HepG2 (cell line): ENCODE measurements around the gene RBFOX1. TPM values are rescaled to one million over a fixed set of nuclear protein-coding genes. Genes with fewer than 3 reads are reported as not detected.

Experiments used
- ATAC-seq: fragments of 200-7000 bp; cut with Tn5 transposase; 3 replicates; pipeline ENCODE4 v1.9.1; 2020; ENCODE audit warnings: mild to moderate bottlenecking, moderate library complexity
- BruUV-seq: library from RNA; stranded (reverse); fragments of 400-500 nt; replicated peaks from 2 replicates; lab custom pipeline; 2021; lab: Mats Ljungman, UMichigan
- CTCF ChIA-PET: fragments of 300-600 bp; formaldehyde crosslinking; extraction: SDS; loops from one replicate; lab custom pipeline; 2021; ENCODE audit warnings: low total read pairs, inconsistent platforms, low intra/inter-chr PET ratio; lab: Yijun Ruan, JAX
- POLR2A ChIA-PET: fragments of 350-600 bp; sonication (Branson Sonifier 250); formaldehyde crosslinking; loops from one replicate; lab custom pipeline; 2020; ENCODE audit warnings: antibody characterized with exemption, inconsistent platforms; lab: Yijun Ruan, JAX
- DNase-seq: peaks from one replicate; pipeline ENCODE4 v3.0.0-alpha.2; 2015; ENCODE audit warnings: low spot score
- FAIRE-seq: peaks from 3 replicates; lab custom pipeline; 2011; peaks lifted over from hg19 to GRCh38; lab: Jason Lieb, UNC
- H2AFZ ChIP-seq: one replicate; pipeline ENCODE4 v1.6.1; 2011; ENCODE audit warnings: low read length, inconsistent platforms
- H3K27ac ChIP-seq: fragments of 300-600 bp; 3 replicates; pipeline ENCODE4 v1.8.0; 2011; ENCODE audit warnings: mixed run types, mild to moderate bottlenecking, mixed read lengths, low read length, inconsistent platforms; ENCODE audit not compliant: insufficient read depth; ENCODE audit errors: extremely low read length
- H3K27me3 ChIP-seq, 2 experiments: fragments of 200-600 bp in 1 of 2; 2 replicates in 1 of 2; 3 replicates in 1 of 2; pipeline versions ENCODE4 v1.6.0 to v1.8.0; 2011; ENCODE audit warnings: low read length in 2 of 2, mild to moderate bottlenecking in 2 of 2, moderate library complexity in 2 of 2, inconsistent platforms in 1 of 2; ENCODE audit not compliant: insufficient read depth in 2 of 2, control insufficient read depth in 1 of 2
- H3K36me3 ChIP-seq, 2 experiments: fragments of 200-600 bp in 1 of 2; replicated peaks in 1 of 2; 2 replicates in 1 of 2; 3 replicates in 1 of 2; pipeline versions ENCODE4 v1.5.1 to v1.8.0; 2011; ENCODE audit warnings: low read length in 2 of 2, inconsistent platforms in 1 of 2; ENCODE audit not compliant: insufficient read depth in 2 of 2, control insufficient read depth in 1 of 2
- H3K4me1 ChIP-seq: 2 replicates; pipeline ENCODE4 v1.5.1; 2012; ENCODE audit warnings: low read length, inconsistent platforms; ENCODE audit not compliant: insufficient read depth
- H3K4me2 ChIP-seq: 2 replicates; pipeline ENCODE4 v1.6.0; 2011; ENCODE audit warnings: low read depth, low read length, inconsistent platforms
- H3K4me3 ChIP-seq, 3 experiments: fragments of 200-600 bp in 1 of 3; sonication (generic), shearing (Covaris generic) in 1 of 3; replicated peaks in 1 of 3; 2 replicates each; pipeline ENCODE4 v1.5.1; 2011 to 2016; ENCODE audit warnings: low read length in 3 of 3, inconsistent platforms in 2 of 3, low read depth in 2 of 3, mild to moderate bottlenecking in 2 of 3, control low read depth in 1 of 3, mixed read lengths in 1 of 3; ENCODE audit not compliant: insufficient read depth in 1 of 3
- H3K79me2 ChIP-seq: one replicate; pipeline ENCODE4 v1.6.1; 2011; ENCODE audit warnings: low read length, inconsistent platforms; ENCODE audit not compliant: insufficient read depth
- H3K9ac ChIP-seq: 2 replicates; pipeline ENCODE4 v1.6.0; 2011; ENCODE audit warnings: mild to moderate bottlenecking, low read depth, low read length, inconsistent platforms; ENCODE audit not compliant: insufficient read depth
- H3K9me3 ChIP-seq: 2 replicates; pipeline ENCODE4 v1.5.1; 2012; ENCODE audit warnings: mild to moderate bottlenecking, low read length
- H4K20me1 ChIP-seq: 2 replicates; pipeline ENCODE4 v1.6.0; 2011; ENCODE audit warnings: inconsistent platforms, mild to moderate bottlenecking, low read length, moderate library complexity; ENCODE audit not compliant: insufficient read depth
- KAT8 ChIP-seq: IDR thresholded peaks from 2 replicates; pipeline ENCODE4 v1.6.1; 2016; ENCODE audit warnings: missing genetic modification reagents, missing compliant biosample characterization
- KLF13 ChIP-seq: sonication (generic); formaldehyde crosslinking; IDR thresholded peaks from 2 replicates; pipeline ENCODE4 v1.4.0; 2020; ENCODE audit warnings: mild to moderate bottlenecking, missing genetic modification reagents
- RBAK ChIP-seq: sonication (generic); formaldehyde crosslinking; IDR thresholded peaks from 2 replicates; pipeline ENCODE4 v1.5.1; 2020; ENCODE audit warnings: mild to moderate bottlenecking, missing genetic modification reagents
- THAP11 ChIP-seq: IDR thresholded peaks from 2 replicates; pipeline ENCODE4 v1.6.1; 2016; ENCODE audit warnings: missing biosample characterization, missing genetic modification reagents
- YEATS4 ChIP-seq: sonication (generic); formaldehyde crosslinking; IDR thresholded peaks from 2 replicates; pipeline ENCODE4 v1.4.0; 2020; ENCODE audit warnings: missing genetic modification reagents, borderline replicate concordance
- ZNF780A ChIP-seq: sonication (generic); formaldehyde crosslinking; IDR thresholded peaks from 2 replicates; pipeline ENCODE4 v1.8.0; 2022; ENCODE audit warnings: mild to moderate bottlenecking, missing genetic modification reagents, moderate library complexity
- ZNF891 ChIP-seq: sonication (generic); formaldehyde crosslinking; IDR thresholded peaks from 2 replicates; pipeline ENCODE4 v1.5.0; 2020; ENCODE audit warnings: mild to moderate bottlenecking, missing genetic modification reagents
- WGBS: methylation state at CpG from one replicate; pipeline ENCODE4 v1.1.6; 2017; ENCODE audit warnings: low lambda C conversion rate; 5-methylcytosine and 5-hydroxymethylcytosine counted together
- in situ Hi-C: cut with HindIII; loops from 2 replicates; pipeline ENCODE4 v1.10.0; 2017; ENCODE audit warnings: low pct_unique_long_range_greater_than_20kb; ENCODE audit not compliant: extremely low pct_ligation_motif_present
- intact Hi-C: fragments of 100-400 bp; cut with micrococcal nuclease; formaldehyde crosslinking; loops from one replicate; pipeline ENCODE4 v1.10.0; 2022; ENCODE audit not compliant: unreplicated experiment
- polyA plus RNA-seq, 8 experiments: library from polyadenylated mRNA; depleted of rRNA in 3 of 8; stranded (reverse) in 7 of 8; unstranded in 1 of 8; fragments of >200 nt; fragmentation: Illumina TruSeq in 4 of 8; extraction: Trizol in 4 of 8; gene quantifications; 2 replicates each; pipeline versions ENCODE4 v1.2.1 to v1.2.3, GENCODE V29; 2011 to 2016; ENCODE audit warnings: low read depth in 4 of 8, missing spikeins in 1 of 8, mixed read lengths in 1 of 8; ENCODE audit not compliant: insufficient read depth in 1 of 8
- total RNA-seq, 5 experiments: library from RNA; depleted of rRNA; stranded (reverse); fragments of >200 nt; fragmentation: Illumina TruSeq; extraction: Trizol; gene quantifications; 2 replicates each; pipeline ENCODE4 v1.2.3, GENCODE V29; 2016; ENCODE audit warnings: low read depth in 1 of 5
- TF ChIP-seq, protein P1 (sequence below): fragments of 450-650 bp; IDR thresholded peaks from 2 replicates; pipeline ENCODE4 v1.6.1; 2016
- TF ChIP-seq, protein P2 (sequence below): IDR thresholded peaks from 2 replicates; pipeline ENCODE4 v1.6.1; 2016; ENCODE audit warnings: mild to moderate bottlenecking, missing biosample characterization, missing genetic modification reagents
- TF ChIP-seq, protein P3 (sequence below): sonication (generic); formaldehyde crosslinking; IDR thresholded peaks from 2 replicates; pipeline ENCODE4 v1.5.1; 2020; ENCODE audit warnings: missing genetic modification reagents, mild to moderate bottlenecking, borderline replicate concordance
- TF ChIP-seq, protein P4 (sequence below): sonication (generic); formaldehyde crosslinking; IDR thresholded peaks from 2 replicates; pipeline ENCODE4 v1.5.0; 2020; ENCODE audit warnings: missing genetic modification reagents
- TF ChIP-seq, protein P5 (sequence below): sonication (generic); formaldehyde crosslinking; IDR thresholded peaks from 2 replicates; pipeline ENCODE4 v1.5.0; 2020; ENCODE audit warnings: mild to moderate bottlenecking, missing genetic modification reagents

RBFOX1 gene
- total and polyA plus RNA-seq, 2 of the 13 experiments (the other 11 are each of a cell fraction or from before 2014, with no cell fraction given): not detected

DNA sequence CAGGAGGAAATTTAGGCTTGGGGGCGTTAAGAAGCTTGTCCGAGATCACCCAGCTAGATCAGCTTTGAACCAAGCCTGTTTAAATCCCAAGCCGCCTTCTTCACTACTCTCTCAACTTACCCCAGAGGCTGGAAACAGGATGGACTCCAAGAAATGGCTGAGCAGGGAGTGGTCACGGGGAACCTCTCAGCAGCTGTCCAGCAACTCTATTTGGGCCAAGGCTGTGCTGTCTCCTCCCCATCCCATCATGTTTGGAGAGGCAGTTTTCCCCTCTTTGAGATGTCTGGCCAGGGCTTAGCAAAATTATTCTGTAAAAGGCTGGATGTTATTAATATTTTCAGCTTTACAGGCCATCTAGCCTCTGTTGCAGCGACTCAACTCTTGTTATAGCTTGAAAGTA lies 305.7 kb downstream of the RBFOX1 start:
- Histone ChIP-seq H3K9me3 (peaks cover 19% of the 10 kb centered on the region; the same call in 1 of the 2 replicates), H3K4me2 (no peak overlapping the region), H3K36me3 (no peaks in the 10 kb centered on the region), H4K20me1 (no peaks in the 10 kb centered on the region), H3K9ac (no peak overlapping the region), H3K4me3 (no peak overlapping the region), H3K79me2 (no peaks in the 10 kb centered on the region), H3K27ac (no peak overlapping the region), H3K27me3 (peaks cover 0 to 5% of the 10 kb centered on the region in 2 experiments; a peak in 1 of 5 replicates), H2AFZ (no peak overlapping the region), H3K4me1 (no peaks in the 10 kb centered on the region)
- no peak for FAIRE-seq
- ChIA-PET CTCF (no interaction called here), POLR2A (no interaction called here)
- no peak for DNase-seq
- TF ChIP-seq ZNF891 (CRISPR knock-in tag) (no peak), ZNF780A (CRISPR knock-in tag) (no peak), THAP11 (no peak)
- TF ChIP-seq, protein P1, sequence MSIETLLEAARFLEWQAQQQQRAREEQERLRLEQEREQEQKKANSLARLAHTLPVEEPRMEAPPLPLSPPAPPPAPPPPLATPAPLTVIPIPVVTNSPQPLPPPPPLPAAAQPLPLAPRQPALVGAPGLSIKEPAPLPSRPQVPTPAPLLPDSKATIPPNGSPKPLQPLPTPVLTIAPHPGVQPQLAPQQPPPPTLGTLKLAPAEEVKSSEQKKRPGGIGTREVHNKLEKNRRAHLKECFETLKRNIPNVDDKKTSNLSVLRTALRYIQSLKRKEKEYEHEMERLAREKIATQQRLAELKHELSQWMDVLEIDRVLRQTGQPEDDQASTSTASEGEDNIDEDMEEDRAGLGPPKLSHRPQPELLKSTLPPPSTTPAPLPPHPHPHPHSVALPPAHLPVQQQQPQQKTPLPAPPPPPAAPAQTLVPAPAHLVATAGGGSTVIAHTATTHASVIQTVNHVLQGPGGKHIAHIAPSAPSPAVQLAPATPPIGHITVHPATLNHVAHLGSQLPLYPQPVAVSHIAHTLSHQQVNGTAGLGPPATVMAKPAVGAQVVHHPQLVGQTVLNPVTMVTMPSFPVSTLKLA: no peak
- TF ChIP-seq, protein P2, sequence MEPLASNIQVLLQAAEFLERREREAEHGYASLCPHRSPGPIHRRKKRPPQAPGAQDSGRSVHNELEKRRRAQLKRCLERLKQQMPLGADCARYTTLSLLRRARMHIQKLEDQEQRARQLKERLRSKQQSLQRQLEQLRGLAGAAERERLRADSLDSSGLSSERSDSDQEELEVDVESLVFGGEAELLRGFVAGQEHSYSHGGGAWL (CRISPR knock-in tag): no peak
- ATAC-seq: no peak
- 12% methylated on average over 5 of the region's 5 CpGs for WGBS
- intact Hi-C loops: no loop called here
- no TSS peak for BruUV-seq
- in situ Hi-C loops: no loop called here

DNA sequence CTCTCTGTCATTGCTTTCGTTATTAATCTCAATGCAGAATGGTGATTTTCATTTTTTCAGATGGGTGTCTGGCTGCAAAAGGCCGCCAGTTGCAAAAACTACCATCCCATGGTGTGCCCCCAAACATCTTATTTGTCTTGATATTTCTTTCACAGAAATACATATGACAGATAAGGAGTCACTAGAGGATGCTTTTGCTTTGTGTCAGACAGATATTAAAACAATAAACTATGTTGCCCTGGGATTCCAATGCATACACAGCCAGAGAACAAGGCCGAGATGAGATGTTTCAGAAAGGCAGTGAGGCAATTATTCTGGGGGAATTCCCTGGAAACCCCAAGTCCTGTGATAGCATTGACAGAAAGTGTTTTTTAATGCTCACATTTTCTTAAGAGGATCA lies 307.7 kb downstream of the RBFOX1 start:
- ATAC-seq (no peak), DNase-seq (no peak), FAIRE-seq (no peak)
- BruUV-seq: no TSS peak
- Histone ChIP-seq H3K27me3 (peaks cover 0 to 5% of the 10 kb centered on the region in 2 experiments; a peak in 2 of 5 replicates), H3K4me3 (no peak overlapping the region), H4K20me1 (no peaks in the 10 kb centered on the region), H3K36me3 (no peaks in the 10 kb centered on the region), H3K4me2 (no peak overlapping the region), H3K4me1 (no peaks in the 10 kb centered on the region), H3K79me2 (no peaks in the 10 kb centered on the region), H3K9ac (no peak overlapping the region), H2AFZ (no peak overlapping the region), H3K27ac (no peak overlapping the region), H3K9me3 (peaks cover 24% of the 10 kb centered on the region; the same call in 1 of the 2 replicates)
- POLR2A ChIA-PET: no interaction called here
- intact Hi-C loops (no loop called here), in situ Hi-C loops (no loop called here)
- WGBS: 5% methylated on average over 3 of the region's 3 CpGs
- CTCF ChIA-PET: no interaction called here
- TF ChIP-seq, protein P3, sequence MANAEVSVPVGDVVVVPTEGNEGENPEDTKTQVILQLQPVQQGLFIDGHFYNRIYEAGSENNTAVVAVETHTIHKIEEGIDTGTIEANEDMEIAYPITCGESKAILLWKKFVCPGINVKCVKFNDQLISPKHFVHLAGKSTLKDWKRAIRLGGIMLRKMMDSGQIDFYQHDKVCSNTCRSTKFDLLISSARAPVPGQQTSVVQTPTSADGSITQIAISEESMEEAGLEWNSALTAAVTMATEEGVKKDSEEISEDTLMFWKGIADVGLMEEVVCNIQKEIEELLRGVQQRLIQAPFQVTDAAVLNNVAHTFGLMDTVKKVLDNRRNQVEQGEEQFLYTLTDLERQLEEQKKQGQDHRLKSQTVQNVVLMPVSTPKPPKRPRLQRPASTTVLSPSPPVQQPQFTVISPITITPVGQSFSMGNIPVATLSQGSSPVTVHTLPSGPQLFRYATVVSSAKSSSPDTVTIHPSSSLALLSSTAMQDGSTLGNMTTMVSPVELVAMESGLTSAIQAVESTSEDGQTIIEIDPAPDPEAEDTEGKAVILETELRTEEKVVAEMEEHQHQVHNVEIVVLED: no peak
- TF ChIP-seq KLF13 (no peak), YEATS4 (CRISPR knock-in tag) (no peak), RBAK (CRISPR knock-in tag) (no peak), KAT8 (CRISPR knock-in tag) (no peak)
- TF ChIP-seq, protein P4, sequence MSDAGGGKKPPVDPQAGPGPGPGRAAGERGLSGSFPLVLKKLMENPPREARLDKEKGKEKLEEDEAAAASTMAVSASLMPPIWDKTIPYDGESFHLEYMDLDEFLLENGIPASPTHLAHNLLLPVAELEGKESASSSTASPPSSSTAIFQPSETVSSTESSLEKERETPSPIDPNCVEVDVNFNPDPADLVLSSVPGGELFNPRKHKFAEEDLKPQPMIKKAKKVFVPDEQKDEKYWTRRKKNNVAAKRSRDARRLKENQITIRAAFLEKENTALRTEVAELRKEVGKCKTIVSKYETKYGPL: no peak
- TF ChIP-seq, protein P5, sequence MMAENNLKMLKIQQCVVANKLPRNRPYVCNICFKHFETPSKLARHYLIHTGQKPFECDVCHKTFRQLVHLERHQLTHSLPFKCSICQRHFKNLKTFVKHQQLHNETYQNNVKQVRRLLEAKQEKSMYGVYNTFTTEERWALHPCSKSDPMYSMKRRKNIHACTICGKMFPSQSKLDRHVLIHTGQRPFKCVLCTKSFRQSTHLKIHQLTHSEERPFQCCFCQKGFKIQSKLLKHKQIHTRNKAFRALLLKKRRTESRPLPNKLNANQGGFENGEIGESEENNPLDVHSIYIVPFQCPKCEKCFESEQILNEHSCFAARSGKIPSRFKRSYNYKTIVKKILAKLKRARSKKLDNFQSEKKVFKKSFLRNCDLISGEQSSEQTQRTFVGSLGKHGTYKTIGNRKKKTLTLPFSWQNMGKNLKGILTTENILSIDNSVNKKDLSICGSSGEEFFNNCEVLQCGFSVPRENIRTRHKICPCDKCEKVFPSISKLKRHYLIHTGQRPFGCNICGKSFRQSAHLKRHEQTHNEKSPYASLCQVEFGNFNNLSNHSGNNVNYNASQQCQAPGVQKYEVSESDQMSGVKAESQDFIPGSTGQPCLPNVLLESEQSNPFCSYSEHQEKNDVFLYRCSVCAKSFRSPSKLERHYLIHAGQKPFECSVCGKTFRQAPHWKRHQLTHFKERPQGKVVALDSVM: no peak
